HEK293 (cell line): Measurements from ENCODE around the gene HYAL3.

Source experiments
- SP3 ChIP-seq: fragments of 450-650 bp; formaldehyde crosslinking; IDR thresholded peaks from 2 replicates; pipeline ENCODE4 v1.5.1; 2016; ENCODE audit warnings: missing biosample characterization, missing genetic modification characterization
- YY1 ChIP-seq: fragments of 450-650 bp; formaldehyde crosslinking; IDR thresholded peaks from 2 replicates; pipeline ENCODE4 v1.5.1; 2018; ENCODE audit warnings: missing biosample characterization, missing genetic modification characterization
- ZNF423 ChIP-seq: fragments of 450-650 bp; formaldehyde crosslinking; IDR thresholded peaks from 2 replicates; pipeline ENCODE4 v1.5.1; 2016; ENCODE audit warnings: missing biosample characterization, missing genetic modification characterization
- TF ChIP-seq, protein P1 (sequence below): fragments of 450-650 bp; formaldehyde crosslinking; IDR thresholded peaks from 2 replicates; pipeline ENCODE4 v1.5.1; 2016; ENCODE audit warnings: missing biosample characterization, missing genetic modification characterization, borderline replicate concordance

- TF ChIP-seq ZNF423 (tag by site-specific recombination) (no peak), YY1 (tag by site-specific recombination) (no peak), SP3 (tag by site-specific recombination) (no peak)
- TF ChIP-seq, protein P1, sequence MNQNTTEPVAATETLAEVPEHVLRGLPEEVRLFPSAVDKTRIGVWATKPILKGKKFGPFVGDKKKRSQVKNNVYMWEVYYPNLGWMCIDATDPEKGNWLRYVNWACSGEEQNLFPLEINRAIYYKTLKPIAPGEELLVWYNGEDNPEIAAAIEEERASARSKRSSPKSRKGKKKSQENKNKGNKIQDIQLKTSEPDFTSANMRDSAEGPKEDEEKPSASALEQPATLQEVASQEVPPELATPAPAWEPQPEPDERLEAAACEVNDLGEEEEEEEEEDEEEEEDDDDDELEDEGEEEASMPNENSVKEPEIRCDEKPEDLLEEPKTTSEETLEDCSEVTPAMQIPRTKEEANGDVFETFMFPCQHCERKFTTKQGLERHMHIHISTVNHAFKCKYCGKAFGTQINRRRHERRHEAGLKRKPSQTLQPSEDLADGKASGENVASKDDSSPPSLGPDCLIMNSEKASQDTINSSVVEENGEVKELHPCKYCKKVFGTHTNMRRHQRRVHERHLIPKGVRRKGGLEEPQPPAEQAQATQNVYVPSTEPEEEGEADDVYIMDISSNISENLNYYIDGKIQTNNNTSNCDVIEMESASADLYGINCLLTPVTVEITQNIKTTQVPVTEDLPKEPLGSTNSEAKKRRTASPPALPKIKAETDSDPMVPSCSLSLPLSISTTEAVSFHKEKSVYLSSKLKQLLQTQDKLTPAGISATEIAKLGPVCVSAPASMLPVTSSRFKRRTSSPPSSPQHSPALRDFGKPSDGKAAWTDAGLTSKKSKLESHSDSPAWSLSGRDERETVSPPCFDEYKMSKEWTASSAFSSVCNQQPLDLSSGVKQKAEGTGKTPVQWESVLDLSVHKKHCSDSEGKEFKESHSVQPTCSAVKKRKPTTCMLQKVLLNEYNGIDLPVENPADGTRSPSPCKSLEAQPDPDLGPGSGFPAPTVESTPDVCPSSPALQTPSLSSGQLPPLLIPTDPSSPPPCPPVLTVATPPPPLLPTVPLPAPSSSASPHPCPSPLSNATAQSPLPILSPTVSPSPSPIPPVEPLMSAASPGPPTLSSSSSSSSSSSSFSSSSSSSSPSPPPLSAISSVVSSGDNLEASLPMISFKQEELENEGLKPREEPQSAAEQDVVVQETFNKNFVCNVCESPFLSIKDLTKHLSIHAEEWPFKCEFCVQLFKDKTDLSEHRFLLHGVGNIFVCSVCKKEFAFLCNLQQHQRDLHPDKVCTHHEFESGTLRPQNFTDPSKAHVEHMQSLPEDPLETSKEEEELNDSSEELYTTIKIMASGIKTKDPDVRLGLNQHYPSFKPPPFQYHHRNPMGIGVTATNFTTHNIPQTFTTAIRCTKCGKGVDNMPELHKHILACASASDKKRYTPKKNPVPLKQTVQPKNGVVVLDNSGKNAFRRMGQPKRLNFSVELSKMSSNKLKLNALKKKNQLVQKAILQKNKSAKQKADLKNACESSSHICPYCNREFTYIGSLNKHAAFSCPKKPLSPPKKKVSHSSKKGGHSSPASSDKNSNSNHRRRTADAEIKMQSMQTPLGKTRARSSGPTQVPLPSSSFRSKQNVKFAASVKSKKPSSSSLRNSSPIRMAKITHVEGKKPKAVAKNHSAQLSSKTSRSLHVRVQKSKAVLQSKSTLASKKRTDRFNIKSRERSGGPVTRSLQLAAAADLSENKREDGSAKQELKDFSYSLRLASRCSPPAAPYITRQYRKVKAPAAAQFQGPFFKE (tag by site-specific recombination), result no peak
Measured at GRCh38 chr3:50266017-50266416, 33.2 kb downstream of the HYAL3 start.
